Panc1 (cell line): ENCODE results near the gene NAGK. TPM values are rescaled to one million over a fixed set of nuclear protein-coding genes. Genes with fewer than 3 reads are reported as not detected.

ENCODE experiments used
- ATAC-seq: fragments of 200-7000 bp; cut with Tn5 transposase; 2 replicates; pipeline ENCODE4 v1.9.1; 2020; ENCODE audit warnings: mild to moderate bottlenecking, moderate library complexity
- BruUV-seq: library from RNA; stranded (reverse); fragments of 400-500 nt; replicated peaks from 2 replicates; lab custom pipeline; 2021; lab: Mats Ljungman, UMichigan
- CTCF ChIA-PET: fragments of 300-600 bp; sonication (Branson Sonifier 250); formaldehyde crosslinking; loops from one replicate; lab custom pipeline; 2022; ENCODE audit warnings: antibody characterized with exemption; lab: Charles Lee
- POLR2A ChIA-PET: fragments of 300-600 bp; sonication (Branson Sonifier 250); formaldehyde crosslinking; loops from one replicate; lab custom pipeline; 2022; ENCODE audit warnings: antibody characterized with exemption; lab: Charles Lee
- DNase-seq: peaks from one replicate; pipeline ENCODE4 v3.0.0-alpha.2; 2010; ENCODE audit warnings: low read depth, low spot score
- H3K27ac ChIP-seq: 2 replicates; pipeline ENCODE4 v1.5.1; 2011; ENCODE audit warnings: mild to moderate bottlenecking, low read length, inconsistent platforms
- H3K27me3 ChIP-seq: fragments of 200-500 bp; sonication (Bioruptor generic); 2 replicates; pipeline ENCODE4 v1.6.0; 2014; ENCODE audit warnings: low read length, inconsistent platforms; ENCODE audit not compliant: control insufficient read depth, insufficient read depth
- H3K36me3 ChIP-seq: fragments of 200-500 bp; sonication (Bioruptor generic); 2 replicates; pipeline ENCODE4 v1.5.1; 2014; ENCODE audit warnings: inconsistent platforms, mild to moderate bottlenecking, low read length, moderate library complexity; ENCODE audit not compliant: control insufficient read depth, insufficient read depth
- H3K4me1 ChIP-seq: 2 replicates; pipeline ENCODE4 v1.5.1; 2011; ENCODE audit warnings: inconsistent platforms, mild to moderate bottlenecking, low read length, moderate library complexity; ENCODE audit not compliant: control insufficient read depth, insufficient read depth
- H3K4me3 ChIP-seq, 2 experiments: 2 replicates each; pipeline ENCODE4 v1.5.1; 2011 to 2012; ENCODE audit warnings: low read depth in 2 of 2, low read length in 2 of 2, mild to moderate bottlenecking in 2 of 2, inconsistent platforms in 1 of 2, moderate library complexity in 1 of 2
- H3K9me3 ChIP-seq: fragments of 200-500 bp; sonication (Bioruptor generic); 2 replicates; pipeline ENCODE4 v1.5.1; 2014; ENCODE audit warnings: low read depth, mild to moderate bottlenecking, inconsistent platforms, low read length, moderate library complexity; ENCODE audit not compliant: control insufficient read depth, insufficient read depth
- POLR2AphosphoS5 ChIP-seq: IDR thresholded peaks from 2 replicates; pipeline ENCODE4 v1.6.1; 2012; ENCODE audit warnings: mild to moderate bottlenecking, low read depth, low read length, moderate library complexity
- REST ChIP-seq, 2 experiments: IDR thresholded peaks; 2 replicates each; pipeline ENCODE4 v1.6.1; 2011 to 2012; ENCODE audit warnings: low read depth in 2 of 2, control low read depth in 1 of 2, low read length in 1 of 2, mild to moderate bottlenecking in 1 of 2, moderate library complexity in 1 of 2; ENCODE audit not compliant: insufficient read depth in 1 of 2
- SIN3A ChIP-seq: IDR thresholded peaks from 2 replicates; pipeline ENCODE4 v1.6.1; 2012; ENCODE audit warnings: low read depth, mild to moderate bottlenecking, low read length, moderate library complexity, borderline replicate concordance; ENCODE audit not compliant: insufficient read depth
- TCF7L2 ChIP-seq: IDR thresholded peaks from 2 replicates; pipeline ENCODE4 v1.6.1; 2011; ENCODE audit warnings: mild to moderate bottlenecking, low read depth, low read length, inconsistent platforms
- in situ Hi-C: cut with HindIII; loops from 2 replicates; pipeline ENCODE4 v1.10.0; 2016; ENCODE audit warnings: low sequenced_read_pairs, low pct_unique_long_range_greater_than_20kb
- intact Hi-C: fragments of 100-400 bp; cut with micrococcal nuclease; formaldehyde crosslinking; loops from one replicate; pipeline ENCODE4 v1.10.0; 2022; ENCODE audit not compliant: unreplicated experiment
- total RNA-seq: library from RNA; stranded (reverse); gene quantifications from one replicate; pipeline ENCODE4 v1.2.1, GENCODE V29; 2021; ENCODE audit not compliant: unreplicated experiment
- TF ChIP-seq, protein P1 (sequence below): fragments of 450-650 bp; IDR thresholded peaks from 2 replicates; pipeline ENCODE4 v1.5.1; 2017; ENCODE audit warnings: mild to moderate bottlenecking

Gene NAGK
- total RNA-seq, 1 experiment from 2014 or later, result 80.2 TPM

DNA sequence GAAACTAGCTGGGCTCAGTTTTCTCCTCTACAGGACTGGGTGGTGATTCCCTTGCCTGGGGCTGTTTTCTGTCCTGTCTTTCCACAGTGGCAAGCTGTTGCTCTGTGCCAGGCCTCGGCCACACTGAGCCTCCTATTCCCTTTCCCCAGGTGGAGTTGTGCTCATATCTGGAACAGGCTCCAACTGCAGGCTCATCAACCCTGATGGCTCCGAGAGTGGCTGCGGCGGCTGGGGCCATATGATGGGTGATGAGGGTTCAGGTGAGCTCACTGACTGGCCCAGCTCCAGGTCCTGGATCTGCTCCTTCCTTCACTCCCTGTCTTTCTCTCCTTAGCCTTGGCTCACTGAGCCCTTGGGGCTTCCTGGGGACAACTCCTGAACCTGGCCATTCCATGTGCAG, 4.0 kb downstream of the NAGK start:
- no peak for DNase-seq
- CTCF ChIA-PET, result interaction anchor here (0.6 kb wide), 1 partner anchor 107 kb away, joined by 5 read pairs; no protein-coding TSS in a partner anchor
- peaks cover 14% of the 10 kb centered on the region for H3K4me1 ChIP-seq
- TF ChIP-seq POLR2AphosphoS5 (no peak), REST (IDR thresholded peaks at IDR 0.05; ENCODE audit: insufficient read depth in 1 of 2, low read depth in 2 of 2, low read length in 1 of 2) (no peak), SIN3A (no peak), TCF7L2 (no peak)
- TF ChIP-seq, protein P1, sequence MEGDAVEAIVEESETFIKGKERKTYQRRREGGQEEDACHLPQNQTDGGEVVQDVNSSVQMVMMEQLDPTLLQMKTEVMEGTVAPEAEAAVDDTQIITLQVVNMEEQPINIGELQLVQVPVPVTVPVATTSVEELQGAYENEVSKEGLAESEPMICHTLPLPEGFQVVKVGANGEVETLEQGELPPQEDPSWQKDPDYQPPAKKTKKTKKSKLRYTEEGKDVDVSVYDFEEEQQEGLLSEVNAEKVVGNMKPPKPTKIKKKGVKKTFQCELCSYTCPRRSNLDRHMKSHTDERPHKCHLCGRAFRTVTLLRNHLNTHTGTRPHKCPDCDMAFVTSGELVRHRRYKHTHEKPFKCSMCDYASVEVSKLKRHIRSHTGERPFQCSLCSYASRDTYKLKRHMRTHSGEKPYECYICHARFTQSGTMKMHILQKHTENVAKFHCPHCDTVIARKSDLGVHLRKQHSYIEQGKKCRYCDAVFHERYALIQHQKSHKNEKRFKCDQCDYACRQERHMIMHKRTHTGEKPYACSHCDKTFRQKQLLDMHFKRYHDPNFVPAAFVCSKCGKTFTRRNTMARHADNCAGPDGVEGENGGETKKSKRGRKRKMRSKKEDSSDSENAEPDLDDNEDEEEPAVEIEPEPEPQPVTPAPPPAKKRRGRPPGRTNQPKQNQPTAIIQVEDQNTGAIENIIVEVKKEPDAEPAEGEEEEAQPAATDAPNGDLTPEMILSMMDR, result no peak
- H3K36me3 ChIP-seq, result no peaks in the 10 kb centered on the region; the same call in 1 of the 2 replicates
- POLR2A ChIA-PET, result no interaction called here
- no peaks in the 10 kb centered on the region for H3K27me3 ChIP-seq
- no peak overlapping the region for H3K4me3 ChIP-seq
- no peak overlapping the region for H3K27ac ChIP-seq
- no TSS peak for BruUV-seq
- intact Hi-C loops (no loop called here), in situ Hi-C loops (no loop called here)
- no peaks in the 10 kb centered on the region for H3K9me3 ChIP-seq
- ATAC-seq, result no peak

GRCh38 chr2:71073475-71073874, 5.0 kb downstream of the NAGK start:
- Histone ChIP-seq H3K36me3 (no peaks in the 10 kb centered on the region; the same call in 1 of the 2 replicates), H3K27me3 (no peaks in the 10 kb centered on the region), H3K9me3 (no peaks in the 10 kb centered on the region), H3K4me1 (peaks cover 14% of the 10 kb centered on the region), H3K27ac (no peak overlapping the region), H3K4me3 (no peak overlapping the region)
- no peak for ATAC-seq
- CTCF ChIA-PET, result interaction anchor here (0.6 kb wide), 1 partner anchor 98 kb away, joined by 4 read pairs; no protein-coding TSS in a partner anchor
- intact Hi-C loops, result no loop called here
- TF ChIP-seq, protein P1, result no peak
- TF ChIP-seq SIN3A (no peak), POLR2AphosphoS5 (no peak), TCF7L2 (no peak), REST (IDR thresholded peaks at IDR 0.05; ENCODE audit: insufficient read depth in 1 of 2, low read depth in 2 of 2, low read length in 1 of 2) (no peak)
- in situ Hi-C loops, result no loop called here
- DNase-seq, result no peak
- no TSS peak for BruUV-seq
- POLR2A ChIA-PET, result no interaction called here
